GM11168 (cell line): ENCODE data around the gene NCSTN.
"Not testable (repeated sequence)": the region's sequence is repeated elsewhere in the genome, so short reads cannot be mapped to it uniquely, and the experiment has no call there.

ENCODE experiments used
- in situ Hi-C: fragments of 300-500 bp; cut with MboI; formaldehyde crosslinking; loops from one replicate; pipeline ENCODE4 v1.12.0; 2022; ENCODE audit warnings: low sequenced_read_pairs; ENCODE audit not compliant: unreplicated experiment

Gene NCSTN

GRCh38 chr1:160369087-160369486 is 25.9 kb downstream of the NCSTN start:
- in situ Hi-C loops, result no loop called here

- in situ Hi-C loops, result loop anchor here (10.0 kb wide), 1 partner anchor 276 kb away; the partner anchor contains the start of gene IGSF8
Measured at GRCh38 chr1:160370561-160371345, 27.6 kb downstream of the NCSTN start.

GRCh38 chr1:160371346-160371631 is 28.1 kb downstream of the NCSTN start:
- in situ Hi-C loops, result loop anchor here (10.0 kb wide), 1 partner anchor 276 kb away; the partner anchor contains the start of gene IGSF8

- in situ Hi-C loops, result loop anchor here (10.0 kb wide), 1 partner anchor 277 kb away; the partner anchor contains the start of gene IGSF8
Measured at GRCh38 chr1:160371756-160372155, 28.6 kb downstream of the NCSTN start.

- in situ Hi-C loops, result loop anchor here (10.0 kb wide), 1 partner anchor 279 kb away; the partner anchor contains the start of gene IGSF8
Measured at GRCh38 chr1:160373696-160374095, 30.5 kb downstream of the NCSTN start.

- in situ Hi-C loops, result loop anchor here (10.0 kb wide), 1 partner anchor 280 kb away; the partner anchor contains the start of gene IGSF8
Measured at GRCh38 chr1:160374306-160375110, 31.3 kb downstream of the NCSTN start.

- in situ Hi-C loops, result loop anchor here (10.0 kb wide), 1 partner anchor 281 kb away; the partner anchor contains the start of gene IGSF8
Measured at GRCh38 chr1:160375788-160376524, 32.8 kb downstream of the NCSTN start.

GRCh38 chr1:160376525-160377131 is 33.4 kb downstream of the NCSTN start:
- in situ Hi-C loops, result loop anchor here (10.0 kb wide), 1 partner anchor 282 kb away; the partner anchor contains the start of gene IGSF8

GRCh38 chr1:160377585-160378206 is 34.5 kb downstream of the NCSTN start:
- in situ Hi-C loops, result loop anchor here (10.0 kb wide), 1 partner anchor 283 kb away; the partner anchor contains the start of gene IGSF8

- in situ Hi-C loops, result not testable (repeated sequence)
Measured at GRCh38 chr1:160384812-160385211, 41.6 kb downstream of the NCSTN start.

GRCh38 chr1:160388406-160388805 is 45.2 kb downstream of the NCSTN start:
- in situ Hi-C loops, result not testable (repeated sequence)

- in situ Hi-C loops, result no loop called here
Measured at GRCh38 chr1:160394673-160395072, 51.5 kb downstream of the NCSTN start.

- in situ Hi-C loops, result no loop called here
Measured at GRCh38 chr1:160397651-160398050, 54.5 kb downstream of the NCSTN start.

- in situ Hi-C loops, result no loop called here
Measured at GRCh38 chr1:160398823-160399222, 55.6 kb downstream of the NCSTN start.

- in situ Hi-C loops, result no loop called here
Measured at GRCh38 chr1:160399544-160400222, 56.5 kb downstream of the NCSTN start.

GRCh38 chr1:160400223-160400645 is 57.1 kb downstream of the NCSTN start, which contains the start of gene VANGL2:
TSS of gene VANGL2 (plus strand) at chr1:160400564. CDS start at chr1:160415838, 15,274 bp downstream.
- in situ Hi-C loops, result no loop called here

- in situ Hi-C loops, result no loop called here
Measured at GRCh38 chr1:160400646-160401486, 57.7 kb downstream of the NCSTN start.

GRCh38 chr1:160401487-160401805 is 58.3 kb downstream of the NCSTN start:
- in situ Hi-C loops, result no loop called here
